Fibroblast of lung (primary cell): ENCODE results near the gene ERBB4.

Source experiments
- EZH2 ChIP-seq: IDR thresholded peaks from 2 replicates; pipeline ENCODE4 v1.5.1; 2012; ENCODE audit warnings: low read length, control low read depth, mild to moderate bottlenecking; ENCODE audit errors: missing control alignments
- TF ChIP-seq, protein P1 (sequence below), 2 donors: IDR thresholded peaks in 1 of 2; conservative IDR thresholded peaks in 1 of 2; 1 replicate in 1 of 2; 2 replicates in 1 of 2; pipeline ENCODE4 v1.5.1; 2011 to 2012; ENCODE audit warnings: low read length in 2 of 2, control low read depth in 1 of 2, inconsistent platforms in 1 of 2, low read depth in 1 of 2, mild to moderate bottlenecking in 1 of 2

DNA sequence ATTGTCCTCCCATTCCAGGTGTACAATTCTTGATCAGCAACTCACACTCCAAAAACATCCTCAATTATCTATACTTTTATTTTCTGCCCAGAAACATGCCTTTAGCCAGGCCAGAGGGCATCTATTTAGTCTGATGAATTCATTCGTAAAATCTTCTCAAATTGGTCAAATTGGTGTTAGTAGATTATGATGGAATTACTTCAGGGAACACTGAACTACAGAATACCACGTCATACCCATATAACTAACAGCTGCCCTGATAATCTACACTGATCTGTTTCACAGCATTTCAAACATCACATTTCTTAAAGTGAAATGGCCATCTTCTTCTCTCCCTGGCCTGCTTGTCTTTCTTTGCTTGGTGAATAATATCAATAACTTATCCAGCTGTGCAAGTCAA, 1140.8 kb downstream of the ERBB4 start:
- TF ChIP-seq, protein P1, sequence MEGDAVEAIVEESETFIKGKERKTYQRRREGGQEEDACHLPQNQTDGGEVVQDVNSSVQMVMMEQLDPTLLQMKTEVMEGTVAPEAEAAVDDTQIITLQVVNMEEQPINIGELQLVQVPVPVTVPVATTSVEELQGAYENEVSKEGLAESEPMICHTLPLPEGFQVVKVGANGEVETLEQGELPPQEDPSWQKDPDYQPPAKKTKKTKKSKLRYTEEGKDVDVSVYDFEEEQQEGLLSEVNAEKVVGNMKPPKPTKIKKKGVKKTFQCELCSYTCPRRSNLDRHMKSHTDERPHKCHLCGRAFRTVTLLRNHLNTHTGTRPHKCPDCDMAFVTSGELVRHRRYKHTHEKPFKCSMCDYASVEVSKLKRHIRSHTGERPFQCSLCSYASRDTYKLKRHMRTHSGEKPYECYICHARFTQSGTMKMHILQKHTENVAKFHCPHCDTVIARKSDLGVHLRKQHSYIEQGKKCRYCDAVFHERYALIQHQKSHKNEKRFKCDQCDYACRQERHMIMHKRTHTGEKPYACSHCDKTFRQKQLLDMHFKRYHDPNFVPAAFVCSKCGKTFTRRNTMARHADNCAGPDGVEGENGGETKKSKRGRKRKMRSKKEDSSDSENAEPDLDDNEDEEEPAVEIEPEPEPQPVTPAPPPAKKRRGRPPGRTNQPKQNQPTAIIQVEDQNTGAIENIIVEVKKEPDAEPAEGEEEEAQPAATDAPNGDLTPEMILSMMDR (conservative IDR thresholded peaks at IDR 0.05 in 1 of 2, IDR thresholded peaks at IDR 0.05 in 1 of 2; ENCODE audit: low read depth in 1 of 2, low read length in 2 of 2), result no peak
- no peak for TF ChIP-seq EZH2
